Activated B cell treated with CpG ODN at 0.5 μM for 24 hours (primary cell): Measurements from ENCODE around the gene PNLDC1. TPM values are rescaled to one million over a fixed set of nuclear protein-coding genes. Genes with fewer than 3 reads are reported as not detected.
A peak's percentile ranks its signal among the peaks of the same experiment; 100 is the strongest.

Experiments used
- ATAC-seq: fragments of 200-7000 bp; cut with Tn5 transposase; one replicate; pipeline ENCODE4 v1.10.0; 2021; ENCODE audit warnings: low read depth, mild to moderate bottlenecking, moderate library complexity
- CTCF ChIA-PET: fragments of 350-600 bp; sonication (Branson Sonifier 250); formaldehyde crosslinking; loops from one replicate; lab custom pipeline; 2021; ENCODE audit warnings: antibody characterized with exemption; lab: Charles Lee
- POLR2A ChIA-PET: fragments of 350-600 bp; sonication (Branson Sonifier 250); formaldehyde crosslinking; loops from one replicate; lab custom pipeline; 2021; ENCODE audit warnings: antibody characterized with exemption; lab: Charles Lee
- DNase-seq: peaks from one replicate; pipeline ENCODE4 v3.0.0; 2022
- H3K27ac Mint-ChIP-seq: one replicate; pipeline ENCODE4 v1.8.0; 2020; ENCODE audit warnings: mixed read lengths
- H3K27me3 Mint-ChIP-seq: one replicate; pipeline ENCODE4 v1.8.0; 2021; ENCODE audit warnings: mixed read lengths
- H3K36me3 Mint-ChIP-seq: one replicate; pipeline ENCODE4 v1.8.0; 2021; ENCODE audit warnings: low read depth, mixed read lengths
- H3K4me1 Mint-ChIP-seq: one replicate; pipeline ENCODE4 v1.8.0; 2021; ENCODE audit warnings: mixed read lengths
- H3K4me3 Mint-ChIP-seq: one replicate; pipeline ENCODE4 v1.8.0; 2020; ENCODE audit warnings: mild to moderate bottlenecking, mixed read lengths
- H3K9me3 Mint-ChIP-seq: one replicate; pipeline ENCODE4 v1.8.0; 2020; ENCODE audit warnings: mixed read lengths
- intact Hi-C: fragments of 100-400 bp; cut with micrococcal nuclease; formaldehyde crosslinking; loops from one replicate; pipeline ENCODE4 v1.15.1; 2024
- total RNA-seq: library from RNA; stranded (reverse); gene quantifications from 2 replicates; pipeline ENCODE4 v1.2.3, GENCODE V29; 2022
- TF ChIP-seq, protein P1 (sequence below): fragments of 200-600 bp; IDR thresholded peaks from one replicate; pipeline ENCODE4 v1.8.0; 2022; ENCODE audit warnings: antibody characterized with exemption, mild to moderate bottlenecking

PNLDC1 gene
- total RNA-seq, 1 donor from 2014 or later = 0.24 TPM

DNA sequence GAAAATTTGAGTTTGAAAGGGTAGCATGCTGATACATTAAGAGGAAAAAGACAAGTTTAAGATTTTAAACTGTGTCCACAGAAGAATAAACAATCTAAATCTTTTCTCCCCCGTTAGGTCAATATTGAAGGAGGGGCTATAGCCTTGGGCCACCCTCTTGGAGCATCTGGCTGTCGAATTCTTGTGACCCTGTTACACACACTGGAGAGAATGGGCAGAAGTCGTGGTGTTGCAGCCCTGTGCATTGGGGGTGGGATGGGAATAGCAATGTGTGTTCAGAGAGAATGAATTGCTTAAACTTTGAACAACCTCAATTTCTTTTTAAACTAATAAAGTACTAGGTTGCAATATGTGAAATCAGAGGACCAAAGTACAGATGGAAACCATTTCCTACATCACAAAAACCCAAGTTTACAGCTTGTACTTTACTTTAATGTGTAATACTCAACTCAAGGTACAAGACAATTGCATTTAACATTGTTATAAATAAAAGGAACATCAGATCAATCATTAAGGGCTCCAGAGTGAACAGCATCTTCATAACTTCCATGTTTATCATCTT lies 21.5 kb upstream of the PNLDC1 start:
- peaks cover 92% of the 10 kb centered on the region for H3K36me3 Mint-ChIP-seq
- no peak for DNase-seq
- no peaks in the 10 kb centered on the region for H3K27me3 Mint-ChIP-seq
- TF ChIP-seq, protein P1, sequence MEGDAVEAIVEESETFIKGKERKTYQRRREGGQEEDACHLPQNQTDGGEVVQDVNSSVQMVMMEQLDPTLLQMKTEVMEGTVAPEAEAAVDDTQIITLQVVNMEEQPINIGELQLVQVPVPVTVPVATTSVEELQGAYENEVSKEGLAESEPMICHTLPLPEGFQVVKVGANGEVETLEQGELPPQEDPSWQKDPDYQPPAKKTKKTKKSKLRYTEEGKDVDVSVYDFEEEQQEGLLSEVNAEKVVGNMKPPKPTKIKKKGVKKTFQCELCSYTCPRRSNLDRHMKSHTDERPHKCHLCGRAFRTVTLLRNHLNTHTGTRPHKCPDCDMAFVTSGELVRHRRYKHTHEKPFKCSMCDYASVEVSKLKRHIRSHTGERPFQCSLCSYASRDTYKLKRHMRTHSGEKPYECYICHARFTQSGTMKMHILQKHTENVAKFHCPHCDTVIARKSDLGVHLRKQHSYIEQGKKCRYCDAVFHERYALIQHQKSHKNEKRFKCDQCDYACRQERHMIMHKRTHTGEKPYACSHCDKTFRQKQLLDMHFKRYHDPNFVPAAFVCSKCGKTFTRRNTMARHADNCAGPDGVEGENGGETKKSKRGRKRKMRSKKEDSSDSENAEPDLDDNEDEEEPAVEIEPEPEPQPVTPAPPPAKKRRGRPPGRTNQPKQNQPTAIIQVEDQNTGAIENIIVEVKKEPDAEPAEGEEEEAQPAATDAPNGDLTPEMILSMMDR = no peak
- ChIA-PET POLR2A (interaction anchor here (0.6 kb wide), 1 partner anchor 59 kb away, joined by 8 read pairs; no protein-coding TSS in a partner anchor), CTCF (no interaction called here)
- no peak for ATAC-seq
- no peaks in the 10 kb centered on the region for H3K4me1 Mint-ChIP-seq
- no peak overlapping the region for H3K4me3 Mint-ChIP-seq
- intact Hi-C loops = loop anchor here (2.0 kb wide), 1 partner anchor 16 kb away; the partner anchor contains the start of gene ACAT2
- H3K27ac Mint-ChIP-seq = no peak overlapping the region
- H3K9me3 Mint-ChIP-seq = no peaks in the 10 kb centered on the region

DNA sequence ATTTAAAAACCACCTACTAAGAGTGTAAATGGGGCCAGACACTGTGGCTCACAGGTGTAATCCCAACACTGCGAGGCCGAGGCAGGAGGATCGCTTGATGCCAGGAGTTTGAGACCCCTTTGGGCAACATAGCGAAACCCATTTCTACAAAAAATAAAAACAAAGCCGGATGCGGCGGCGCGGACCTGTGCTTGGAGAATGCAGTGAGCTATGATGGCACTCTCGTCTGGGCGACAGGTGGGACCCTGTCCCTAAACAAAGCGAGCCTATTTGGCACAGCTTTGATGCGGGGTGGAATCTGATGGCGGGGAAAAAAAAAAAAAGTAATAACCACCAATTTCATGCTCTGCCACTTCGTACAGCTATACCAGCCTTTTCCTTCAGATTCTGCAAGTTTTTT lies 11.8 kb upstream of the PNLDC1 start:
- Mint-ChIP-seq H3K36me3 (peaks cover 75% of the 10 kb centered on the region), H3K4me3 (peak overlapping the region; percentile 95), H3K27me3 (no peaks in the 10 kb centered on the region), H3K9me3 (no peaks in the 10 kb centered on the region), H3K27ac (peak overlapping the region; percentile 82), H3K4me1 (peaks cover 44% of the 10 kb centered on the region)
- TF ChIP-seq, protein P1 = no peak
- ChIA-PET POLR2A (interaction anchor here (0.5 to 5.0 kb wide), 8 partner anchors 26 to 661 kb away, joined by 3 to 102 read pairs (median 16); partner anchors contain the start of genes ACAT2, SOD2 and WTAP), CTCF (interaction anchor here (0.8 to 1.1 kb wide), 2 partner anchors 24 to 68 kb away, joined by 3 read pairs; no protein-coding TSS in a partner anchor)
- DNase-seq (no peak), ATAC-seq (no peak)
- intact Hi-C loops = no loop called here

DNA sequence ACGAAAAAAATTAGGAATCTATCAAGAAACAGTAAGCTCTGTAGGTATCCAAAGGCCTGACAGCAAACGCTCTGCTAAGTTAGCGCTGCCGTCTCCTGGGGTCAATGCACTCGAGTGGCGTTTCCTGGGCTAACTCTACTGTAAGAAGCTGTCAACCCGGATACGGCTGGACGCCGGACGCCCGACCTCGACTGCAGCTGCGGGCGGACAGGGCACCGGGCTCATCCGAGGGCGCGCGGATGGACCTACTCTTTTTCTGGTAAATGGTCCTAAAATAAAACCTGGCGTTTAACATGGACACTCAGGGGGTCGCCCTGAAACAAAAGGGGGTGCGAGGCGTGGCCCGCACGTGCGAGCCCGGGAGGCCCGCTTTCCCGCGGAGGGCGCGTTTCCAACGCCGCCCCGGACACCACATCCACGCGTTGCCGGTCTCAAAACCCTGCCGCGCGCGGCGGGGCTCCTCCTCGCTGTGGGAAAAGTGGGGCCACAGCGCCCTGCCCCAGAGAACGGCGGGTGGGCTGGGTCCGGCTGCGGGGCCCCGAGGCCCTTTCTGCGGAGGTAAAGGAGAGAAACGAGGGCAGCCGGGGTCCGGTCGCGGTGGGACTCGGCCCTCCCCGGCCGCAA lies 11.2 kb upstream of the PNLDC1 start:
- POLR2A ChIA-PET = interaction anchor here (0.7 to 5.0 kb wide), 9 partner anchors 27 to 662 kb away, joined by 3 to 102 read pairs (median 13); partner anchors contain the start of genes ACAT2, SOD2 and WTAP
- TF ChIP-seq, protein P1 = no peak
- H3K27me3 Mint-ChIP-seq = no peaks in the 10 kb centered on the region
- H3K36me3 Mint-ChIP-seq = peaks cover 74% of the 10 kb centered on the region
- H3K4me1 Mint-ChIP-seq = peaks cover 44% of the 10 kb centered on the region
- DNase-seq = peak; percentile 26
- intact Hi-C loops = loop anchor here (1.0 kb wide), 2 partner anchors 27 to 62 kb away; partner anchors contain the start of genes ACAT2 and WTAP
- H3K9me3 Mint-ChIP-seq = no peaks in the 10 kb centered on the region
- H3K27ac Mint-ChIP-seq = peak overlapping the region; percentile 95
- CTCF ChIA-PET = interaction anchor here (1.1 kb wide), 1 partner anchor 24 kb away, joined by 3 read pairs; no protein-coding TSS in a partner anchor
- H3K4me3 Mint-ChIP-seq = peak overlapping the region; percentile 95
- no peak for ATAC-seq

DNA sequence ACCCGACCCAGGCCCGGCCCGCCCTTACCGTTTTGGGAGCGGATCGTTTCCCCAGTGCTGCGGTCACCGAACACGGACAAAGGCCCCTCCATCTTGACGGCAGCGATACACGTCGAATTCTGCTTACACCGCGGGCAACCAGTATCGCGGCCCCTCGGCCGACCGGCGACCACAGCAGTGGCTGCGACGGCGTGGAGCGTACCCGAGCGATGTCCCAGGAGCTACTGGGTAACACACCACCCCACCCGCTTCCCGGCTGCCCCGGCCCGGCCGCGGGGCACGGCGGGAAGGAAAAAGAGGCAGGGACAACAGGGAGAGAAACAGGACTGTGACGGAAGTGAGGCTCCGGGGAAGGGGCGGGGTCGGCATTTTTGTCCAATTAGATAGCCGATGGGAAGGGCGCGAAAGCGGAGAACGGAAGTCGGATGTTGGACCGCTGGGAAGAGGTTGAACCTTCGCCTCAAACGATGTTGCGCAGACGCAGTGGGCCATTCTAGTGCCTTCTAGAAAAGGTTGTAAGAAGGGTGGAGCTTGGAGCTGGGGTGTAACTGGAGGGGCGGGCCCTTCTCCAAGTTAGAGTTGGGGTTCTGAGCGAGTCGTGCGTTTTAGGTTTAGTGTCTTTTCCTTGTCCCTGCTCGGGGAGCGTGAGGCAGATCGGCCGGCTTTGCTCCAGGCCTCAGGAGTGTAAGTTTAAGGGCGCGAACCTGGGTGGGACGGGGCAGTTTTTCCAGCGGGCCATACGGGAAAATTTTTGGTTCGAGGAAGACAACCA lies 10.5 kb upstream of the PNLDC1 start, which contains the start of gene TCP1:
TCP1 (minus strand) TSS at position 226 of the 772 bp plus-strand sequence; CDS start at position 92, 134 bp downstream.
- H3K4me1 Mint-ChIP-seq = peaks cover 49% of the 10 kb centered on the region
- TF ChIP-seq, protein P1 = no peak
- CTCF ChIA-PET = interaction anchor here (1.1 to 1.8 kb wide), 3 partner anchors 25 to 98 kb away, joined by 3 to 11 read pairs (median 4); partner anchors contain the start of gene WTAP
- H3K27ac Mint-ChIP-seq = peak within 1 kb of the TSS; percentile 95
- intact Hi-C loops = loop anchor here (1.0 kb wide), 5 partner anchors 27 to 280 kb away; partner anchors contain the start of genes ACAT2, SOD2 and WTAP
- H3K4me3 Mint-ChIP-seq = peak within 1 kb of the TSS; percentile 95
- H3K36me3 Mint-ChIP-seq = peaks cover 74% of the 10 kb centered on the region
- DNase-seq (peak; percentile 90), ATAC-seq (peak; percentile 78)
- POLR2A ChIA-PET = interaction anchor here (0.6 to 5.0 kb wide), 17 partner anchors 9 to 790 kb away, joined by 3 to 102 read pairs (median 5); partner anchors contain the start of genes ACAT2, IGF2R, RSPH3 and SOD2
- no peaks in the 10 kb centered on the region for H3K9me3 Mint-ChIP-seq
- no peaks in the 10 kb centered on the region for H3K27me3 Mint-ChIP-seq
